ENCODE data around the gene LRRC8B. TPM values are rescaled to one million over a fixed set of nuclear protein-coding genes. Genes with fewer than 3 reads are reported as not detected.

The LRRC8B gene
- total RNA-seq, 1 experiment from 2014 or later, result 24.2 TPM

DNA sequence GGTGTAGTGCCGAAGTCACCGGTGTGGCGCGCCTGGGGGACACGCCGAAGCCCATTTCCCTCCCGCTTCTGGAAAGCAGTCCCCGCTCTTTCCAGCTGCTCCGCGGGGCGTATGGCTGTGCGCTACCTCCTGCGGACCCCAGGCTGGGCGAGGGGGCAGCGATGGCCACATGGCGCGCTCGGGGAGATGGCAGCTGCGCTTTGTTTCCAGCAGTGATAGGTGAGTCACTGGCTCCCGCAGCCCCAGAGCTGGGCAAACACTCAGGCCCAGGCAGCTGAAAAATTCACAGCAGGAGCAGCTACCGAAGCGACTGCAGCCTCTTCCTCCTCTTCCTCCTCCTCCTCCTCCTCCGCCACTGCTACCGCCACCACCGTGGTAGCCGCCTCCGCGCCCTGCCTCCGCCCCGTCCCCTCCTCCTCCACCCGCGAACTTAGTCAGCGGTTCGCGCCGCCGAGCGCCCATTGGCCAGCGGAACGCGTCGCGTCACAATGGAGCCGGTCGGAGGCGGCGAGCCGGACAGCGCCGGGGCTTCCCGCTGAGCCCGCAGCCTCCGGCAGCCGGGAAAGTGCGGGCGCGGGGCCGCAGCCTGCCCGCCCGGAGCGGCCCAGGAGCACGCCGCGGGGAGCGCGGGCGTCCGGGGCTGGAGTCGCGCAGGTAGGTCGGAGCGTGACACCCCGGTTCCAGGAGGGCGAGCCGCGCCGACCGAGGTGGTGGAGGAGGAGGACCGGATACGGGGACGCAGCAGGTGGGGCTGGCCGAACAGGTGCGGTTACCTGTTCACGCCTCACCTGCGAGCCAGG, at the start of gene LRRC8B (continued):
- TF ChIP-seq ZNF423 (CRISPR knock-in tag; IDR thresholded peaks at IDR 0.05) (peak; percentile 78), FOXK1 (CRISPR knock-in tag; IDR thresholded peaks at IDR 0.05) (peak; percentile 9; the same call in 1 of the 2 replicates), MXD4 (CRISPR knock-in tag; IDR thresholded peaks at IDR 0.05; ENCODE audit: borderline replicate concordance) (no peak), ESRRA (CRISPR knock-in tag; IDR thresholded peaks at IDR 0.05; ENCODE audit: borderline replicate concordance) (no peak), NFYB (CRISPR knock-in tag; conservative IDR thresholded peaks at IDR 0.05; ENCODE audit: low read depth) (peak; percentile 87), ZNF671 (CRISPR knock-in tag; IDR thresholded peaks at IDR 0.05) (no peak), EMX1 (CRISPR knock-in tag; IDR thresholded peaks at IDR 0.05) (0 out of 2 replicates have a peak, but pooled peaks have one; percentile 49), FOXP1 (CRISPR knock-in tag; IDR thresholded peaks at IDR 0.05; ENCODE audit: borderline replicate concordance) (peak; percentile 82), TCF7 (CRISPR knock-in tag; IDR thresholded peaks at IDR 0.05; ENCODE audit: low read depth) (0 out of 2 replicates have a peak, but pooled peaks have one; percentile 77), ZNF232 (CRISPR knock-in tag; IDR thresholded peaks at IDR 0.05) (no peak; the same call in 1 of the 2 replicates)
- TF ChIP-seq, protein P1, sequence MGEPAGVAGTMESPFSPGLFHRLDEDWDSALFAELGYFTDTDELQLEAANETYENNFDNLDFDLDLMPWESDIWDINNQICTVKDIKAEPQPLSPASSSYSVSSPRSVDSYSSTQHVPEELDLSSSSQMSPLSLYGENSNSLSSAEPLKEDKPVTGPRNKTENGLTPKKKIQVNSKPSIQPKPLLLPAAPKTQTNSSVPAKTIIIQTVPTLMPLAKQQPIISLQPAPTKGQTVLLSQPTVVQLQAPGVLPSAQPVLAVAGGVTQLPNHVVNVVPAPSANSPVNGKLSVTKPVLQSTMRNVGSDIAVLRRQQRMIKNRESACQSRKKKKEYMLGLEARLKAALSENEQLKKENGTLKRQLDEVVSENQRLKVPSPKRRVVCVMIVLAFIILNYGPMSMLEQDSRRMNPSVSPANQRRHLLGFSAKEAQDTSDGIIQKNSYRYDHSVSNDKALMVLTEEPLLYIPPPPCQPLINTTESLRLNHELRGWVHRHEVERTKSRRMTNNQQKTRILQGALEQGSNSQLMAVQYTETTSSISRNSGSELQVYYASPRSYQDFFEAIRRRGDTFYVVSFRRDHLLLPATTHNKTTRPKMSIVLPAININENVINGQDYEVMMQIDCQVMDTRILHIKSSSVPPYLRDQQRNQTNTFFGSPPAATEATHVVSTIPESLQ (CRISPR knock-in tag; IDR thresholded peaks at IDR 0.05), result no peak
- TF ChIP-seq, protein P2, sequence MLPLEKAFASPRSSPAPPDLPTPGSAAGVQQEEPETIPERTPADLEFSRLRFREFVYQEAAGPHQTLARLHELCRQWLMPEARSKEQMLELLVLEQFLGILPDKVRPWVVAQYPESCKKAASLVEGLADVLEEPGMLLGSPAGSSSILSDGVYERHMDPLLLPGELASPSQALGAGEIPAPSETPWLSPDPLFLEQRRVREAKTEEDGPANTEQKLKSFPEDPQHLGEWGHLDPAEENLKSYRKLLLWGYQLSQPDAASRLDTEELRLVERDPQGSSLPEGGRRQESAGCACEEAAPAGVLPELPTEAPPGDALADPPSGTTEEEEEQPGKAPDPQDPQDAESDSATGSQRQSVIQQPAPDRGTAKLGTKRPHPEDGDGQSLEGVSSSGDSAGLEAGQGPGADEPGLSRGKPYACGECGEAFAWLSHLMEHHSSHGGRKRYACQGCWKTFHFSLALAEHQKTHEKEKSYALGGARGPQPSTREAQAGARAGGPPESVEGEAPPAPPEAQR (CRISPR knock-in tag; IDR thresholded peaks at IDR 0.05), result no peak
- TF ChIP-seq, protein P3, sequence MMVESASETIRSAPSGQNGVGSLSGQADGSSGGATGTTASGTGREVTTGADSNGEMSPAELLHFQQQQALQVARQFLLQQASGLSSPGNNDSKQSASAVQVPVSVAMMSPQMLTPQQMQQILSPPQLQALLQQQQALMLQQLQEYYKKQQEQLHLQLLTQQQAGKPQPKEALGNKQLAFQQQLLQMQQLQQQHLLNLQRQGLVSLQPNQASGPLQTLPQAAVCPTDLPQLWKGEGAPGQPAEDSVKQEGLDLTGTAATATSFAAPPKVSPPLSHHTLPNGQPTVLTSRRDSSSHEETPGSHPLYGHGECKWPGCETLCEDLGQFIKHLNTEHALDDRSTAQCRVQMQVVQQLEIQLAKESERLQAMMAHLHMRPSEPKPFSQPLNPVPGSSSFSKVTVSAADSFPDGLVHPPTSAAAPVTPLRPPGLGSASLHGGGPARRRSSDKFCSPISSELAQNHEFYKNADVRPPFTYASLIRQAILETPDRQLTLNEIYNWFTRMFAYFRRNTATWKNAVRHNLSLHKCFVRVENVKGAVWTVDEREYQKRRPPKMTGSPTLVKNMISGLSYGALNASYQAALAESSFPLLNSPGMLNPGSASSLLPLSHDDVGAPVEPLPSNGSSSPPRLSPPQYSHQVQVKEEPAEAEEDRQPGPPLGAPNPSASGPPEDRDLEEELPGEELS (CRISPR knock-in tag; IDR thresholded peaks at IDR 0.05), result peak; percentile 73
- TF ChIP-seq, protein P4, sequence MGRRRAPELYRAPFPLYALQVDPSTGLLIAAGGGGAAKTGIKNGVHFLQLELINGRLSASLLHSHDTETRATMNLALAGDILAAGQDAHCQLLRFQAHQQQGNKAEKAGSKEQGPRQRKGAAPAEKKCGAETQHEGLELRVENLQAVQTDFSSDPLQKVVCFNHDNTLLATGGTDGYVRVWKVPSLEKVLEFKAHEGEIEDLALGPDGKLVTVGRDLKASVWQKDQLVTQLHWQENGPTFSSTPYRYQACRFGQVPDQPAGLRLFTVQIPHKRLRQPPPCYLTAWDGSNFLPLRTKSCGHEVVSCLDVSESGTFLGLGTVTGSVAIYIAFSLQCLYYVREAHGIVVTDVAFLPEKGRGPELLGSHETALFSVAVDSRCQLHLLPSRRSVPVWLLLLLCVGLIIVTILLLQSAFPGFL (CRISPR knock-in tag; IDR thresholded peaks at IDR 0.05; ENCODE audit: borderline replicate concordance), result no peak; the same call in 1 of the 2 replicates

DNA sequence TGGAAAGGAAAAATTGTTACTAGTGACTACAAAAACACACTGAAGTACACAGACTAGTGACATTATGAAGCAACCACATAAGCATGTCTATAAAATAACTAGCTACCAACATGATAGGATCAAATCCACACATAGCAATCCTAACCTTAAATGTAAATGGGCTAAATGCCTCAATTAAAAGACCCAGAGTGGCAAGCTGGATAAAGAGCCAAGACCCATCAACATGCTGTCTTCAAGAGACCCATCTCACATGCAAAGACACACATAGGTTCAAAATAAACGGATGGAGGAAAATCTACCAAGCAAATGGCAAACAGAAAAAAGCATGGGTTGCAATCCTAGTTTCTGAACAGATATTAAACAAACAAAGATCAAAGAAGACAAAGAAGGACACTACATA, 49.4 kb upstream of the LRRC8B start:
- TF ChIP-seq, protein P5, sequence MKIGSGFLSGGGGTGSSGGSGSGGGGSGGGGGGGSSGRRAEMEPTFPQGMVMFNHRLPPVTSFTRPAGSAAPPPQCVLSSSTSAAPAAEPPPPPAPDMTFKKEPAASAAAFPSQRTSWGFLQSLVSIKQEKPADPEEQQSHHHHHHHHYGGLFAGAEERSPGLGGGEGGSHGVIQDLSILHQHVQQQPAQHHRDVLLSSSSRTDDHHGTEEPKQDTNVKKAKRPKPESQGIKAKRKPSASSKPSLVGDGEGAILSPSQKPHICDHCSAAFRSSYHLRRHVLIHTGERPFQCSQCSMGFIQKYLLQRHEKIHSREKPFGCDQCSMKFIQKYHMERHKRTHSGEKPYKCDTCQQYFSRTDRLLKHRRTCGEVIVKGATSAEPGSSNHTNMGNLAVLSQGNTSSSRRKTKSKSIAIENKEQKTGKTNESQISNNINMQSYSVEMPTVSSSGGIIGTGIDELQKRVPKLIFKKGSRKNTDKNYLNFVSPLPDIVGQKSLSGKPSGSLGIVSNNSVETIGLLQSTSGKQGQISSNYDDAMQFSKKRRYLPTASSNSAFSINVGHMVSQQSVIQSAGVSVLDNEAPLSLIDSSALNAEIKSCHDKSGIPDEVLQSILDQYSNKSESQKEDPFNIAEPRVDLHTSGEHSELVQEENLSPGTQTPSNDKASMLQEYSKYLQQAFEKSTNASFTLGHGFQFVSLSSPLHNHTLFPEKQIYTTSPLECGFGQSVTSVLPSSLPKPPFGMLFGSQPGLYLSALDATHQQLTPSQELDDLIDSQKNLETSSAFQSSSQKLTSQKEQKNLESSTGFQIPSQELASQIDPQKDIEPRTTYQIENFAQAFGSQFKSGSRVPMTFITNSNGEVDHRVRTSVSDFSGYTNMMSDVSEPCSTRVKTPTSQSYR (CRISPR knock-in tag; IDR thresholded peaks at IDR 0.05), result no peak
- TF ChIP-seq IRF2 (CRISPR knock-in tag; IDR thresholded peaks at IDR 0.05; ENCODE audit: borderline replicate concordance, low read depth) (no peak), SMAD4 (CRISPR knock-in tag; IDR thresholded peaks at IDR 0.05) (no peak), ZNF232 (CRISPR knock-in tag; IDR thresholded peaks at IDR 0.05) (no peak), ZNF671 (CRISPR knock-in tag; IDR thresholded peaks at IDR 0.05) (no peak), CBFB (CRISPR knock-in tag; IDR thresholded peaks at IDR 0.05; ENCODE audit: low read depth) (no peak), PRRX2 (CRISPR knock-in tag; IDR thresholded peaks at IDR 0.05) (no peak)
- TF ChIP-seq, protein P6, sequence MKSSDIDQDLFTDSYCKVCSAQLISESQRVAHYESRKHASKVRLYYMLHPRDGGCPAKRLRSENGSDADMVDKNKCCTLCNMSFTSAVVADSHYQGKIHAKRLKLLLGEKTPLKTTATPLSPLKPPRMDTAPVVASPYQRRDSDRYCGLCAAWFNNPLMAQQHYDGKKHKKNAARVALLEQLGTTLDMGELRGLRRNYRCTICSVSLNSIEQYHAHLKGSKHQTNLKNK (CRISPR knock-in tag; IDR thresholded peaks at IDR 0.05), result no peak
- TF ChIP-seq, protein P7, sequence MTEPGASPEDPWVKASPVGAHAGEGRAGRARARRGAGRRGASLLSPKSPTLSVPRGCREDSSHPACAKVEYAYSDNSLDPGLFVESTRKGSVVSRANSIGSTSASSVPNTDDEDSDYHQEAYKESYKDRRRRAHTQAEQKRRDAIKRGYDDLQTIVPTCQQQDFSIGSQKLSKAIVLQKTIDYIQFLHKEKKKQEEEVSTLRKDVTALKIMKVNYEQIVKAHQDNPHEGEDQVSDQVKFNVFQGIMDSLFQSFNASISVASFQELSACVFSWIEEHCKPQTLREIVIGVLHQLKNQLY (CRISPR knock-in tag; IDR thresholded peaks at IDR 0.05), result no peak
- POLR2A ChIA-PET, result no interaction called here
- ATAC-seq (no peak), DNase-seq (ENCODE audit: low spot score) (no peak)
- Mint-ChIP-seq H3K36me3 (peaks cover 21% of the 10 kb centered on the region), H3K9me3 (peaks cover 40% of the 10 kb centered on the region), H3K27ac (no peak overlapping the region), H3K4me3 (no peak overlapping the region), H3K27me3 (ENCODE audit: low read depth) (peaks cover 3% of the 10 kb centered on the region), H3K4me1 (no peaks in the 10 kb centered on the region)
- CTCF ChIA-PET, result interaction anchor here (1.3 kb wide), 1 partner anchor 288 kb away, joined by 3 read pairs; no protein-coding TSS in a partner anchor

Measured in WTC11 (cell line).